GM10847 (cell line): ENCODE results near the gene LOXHD1.

Experiments
- POLR2A ChIP-seq: IDR thresholded peaks from 2 replicates; pipeline ENCODE4 v1.6.1; 2011; ENCODE audit not compliant: insufficient read length; ENCODE audit errors: extremely low read depth

Gene LOXHD1, protein sequence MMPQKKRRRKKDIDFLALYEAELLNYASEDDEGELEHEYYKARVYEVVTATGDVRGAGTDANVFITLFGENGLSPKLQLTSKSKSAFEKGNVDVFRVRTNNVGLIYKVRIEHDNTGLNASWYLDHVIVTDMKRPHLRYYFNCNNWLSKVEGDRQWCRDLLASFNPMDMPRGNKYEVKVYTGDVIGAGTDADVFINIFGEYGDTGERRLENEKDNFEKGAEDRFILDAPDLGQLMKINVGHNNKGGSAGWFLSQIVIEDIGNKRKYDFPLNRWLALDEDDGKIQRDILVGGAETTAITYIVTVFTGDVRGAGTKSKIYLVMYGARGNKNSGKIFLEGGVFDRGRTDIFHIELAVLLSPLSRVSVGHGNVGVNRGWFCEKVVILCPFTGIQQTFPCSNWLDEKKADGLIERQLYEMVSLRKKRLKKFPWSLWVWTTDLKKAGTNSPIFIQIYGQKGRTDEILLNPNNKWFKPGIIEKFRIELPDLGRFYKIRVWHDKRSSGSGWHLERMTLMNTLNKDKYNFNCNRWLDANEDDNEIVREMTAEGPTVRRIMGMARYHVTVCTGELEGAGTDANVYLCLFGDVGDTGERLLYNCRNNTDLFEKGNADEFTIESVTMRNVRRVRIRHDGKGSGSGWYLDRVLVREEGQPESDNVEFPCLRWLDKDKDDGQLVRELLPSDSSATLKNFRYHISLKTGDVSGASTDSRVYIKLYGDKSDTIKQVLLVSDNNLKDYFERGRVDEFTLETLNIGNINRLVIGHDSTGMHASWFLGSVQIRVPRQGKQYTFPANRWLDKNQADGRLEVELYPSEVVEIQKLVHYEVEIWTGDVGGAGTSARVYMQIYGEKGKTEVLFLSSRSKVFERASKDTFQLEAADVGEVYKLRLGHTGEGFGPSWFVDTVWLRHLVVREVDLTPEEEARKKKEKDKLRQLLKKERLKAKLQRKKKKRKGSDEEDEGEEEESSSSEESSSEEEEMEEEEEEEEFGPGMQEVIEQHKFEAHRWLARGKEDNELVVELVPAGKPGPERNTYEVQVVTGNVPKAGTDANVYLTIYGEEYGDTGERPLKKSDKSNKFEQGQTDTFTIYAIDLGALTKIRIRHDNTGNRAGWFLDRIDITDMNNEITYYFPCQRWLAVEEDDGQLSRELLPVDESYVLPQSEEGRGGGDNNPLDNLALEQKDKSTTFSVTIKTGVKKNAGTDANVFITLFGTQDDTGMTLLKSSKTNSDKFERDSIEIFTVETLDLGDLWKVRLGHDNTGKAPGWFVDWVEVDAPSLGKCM (N-terminal part only)

DNA sequence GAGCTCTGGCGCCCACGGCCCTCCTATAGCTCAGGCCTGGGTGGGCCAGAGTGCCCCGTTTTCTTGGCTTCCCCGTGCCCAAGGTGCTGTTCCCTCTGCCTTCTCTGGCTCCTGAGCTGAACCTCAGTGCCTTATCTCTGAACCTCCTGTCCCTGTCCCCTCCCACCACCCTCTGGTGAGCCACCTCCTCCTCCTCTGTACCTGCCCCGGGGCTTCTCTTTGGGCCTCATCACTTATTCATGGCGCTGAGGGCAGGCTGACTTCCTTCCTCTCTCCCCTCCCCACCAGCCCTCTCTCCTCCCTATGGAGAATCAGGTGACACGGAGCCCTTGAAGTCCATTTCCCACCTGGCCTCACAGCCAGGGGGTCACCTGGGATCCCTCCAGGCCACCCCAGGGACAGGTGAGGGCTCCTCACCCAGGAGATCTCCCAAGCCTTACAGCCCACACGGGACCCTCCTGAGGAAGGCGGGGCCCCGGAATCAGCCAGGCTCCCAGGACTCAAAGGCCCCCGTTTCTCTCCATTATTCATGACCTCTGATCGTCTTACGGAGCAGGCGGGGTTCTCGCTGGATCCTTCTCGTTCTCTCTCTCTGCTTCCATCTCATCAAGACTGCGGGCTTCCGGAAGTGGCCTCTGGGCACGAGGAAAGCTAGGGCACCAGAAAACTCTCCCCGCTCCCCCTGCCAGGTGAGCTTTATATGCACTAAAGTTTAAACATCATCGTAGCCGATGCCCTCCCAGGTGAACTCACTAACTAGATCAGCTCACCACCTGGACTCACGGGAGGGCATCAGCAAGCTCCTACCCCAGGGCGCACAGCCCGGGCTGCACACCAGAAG is at the start of gene LOXHD1:
TSS of gene LOXHD1 (minus strand) at position 106 of the 841 bp plus-strand sequence. CDS start 187 bp downstream, outside the sequence.
- TF ChIP-seq POLR2A: no peak

DNA sequence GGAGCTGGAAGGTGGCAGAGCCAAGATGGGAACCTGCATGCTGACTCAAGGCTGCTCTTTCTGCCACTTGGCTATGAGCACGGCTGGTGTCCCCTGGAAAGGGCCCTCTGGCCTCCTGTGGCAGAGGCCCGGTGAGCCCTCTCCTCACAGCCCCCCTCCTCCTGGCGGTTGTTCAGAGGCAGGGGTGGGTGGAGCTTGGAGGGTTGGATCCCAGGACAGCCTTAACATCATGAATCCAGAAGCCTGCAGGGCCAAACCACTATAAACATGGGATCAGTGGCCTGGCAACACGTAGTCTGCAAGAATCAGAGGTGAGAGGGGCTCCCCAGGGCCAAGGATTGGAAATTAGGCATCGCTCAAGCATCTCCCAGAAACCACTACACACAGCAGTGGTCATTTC is 48.5 kb upstream of the LOXHD1 start:
- no peak for TF ChIP-seq POLR2A

DNA sequence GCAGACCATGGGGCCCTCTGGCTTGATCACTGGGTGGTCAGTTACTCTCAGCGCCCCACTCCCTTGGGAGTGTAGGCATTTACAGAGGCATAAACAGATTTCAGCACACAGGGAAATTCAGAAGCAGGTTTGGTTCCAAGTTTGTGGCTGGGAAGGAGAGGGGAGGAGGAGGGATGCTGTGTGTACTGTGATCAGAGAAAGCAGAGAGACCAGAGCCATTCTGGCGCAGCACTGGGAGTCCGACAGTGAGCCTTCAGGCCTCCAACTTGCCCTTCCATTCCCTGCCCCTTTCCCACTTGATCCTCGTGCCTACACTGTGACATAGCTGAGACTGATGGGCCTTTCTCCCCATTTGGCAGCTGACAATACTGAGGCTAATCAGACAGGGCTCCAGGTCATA is 47.8 kb upstream of the LOXHD1 start:
- no peak for TF ChIP-seq POLR2A

- TF ChIP-seq POLR2A: no peak
These were observed 47.2 kb upstream of the LOXHD1 start for GRCh38 chr18:46704189-46704588.

- no peak for TF ChIP-seq POLR2A
These were observed 45.5 kb upstream of the LOXHD1 start for GRCh38 chr18:46702471-46702870.

DNA sequence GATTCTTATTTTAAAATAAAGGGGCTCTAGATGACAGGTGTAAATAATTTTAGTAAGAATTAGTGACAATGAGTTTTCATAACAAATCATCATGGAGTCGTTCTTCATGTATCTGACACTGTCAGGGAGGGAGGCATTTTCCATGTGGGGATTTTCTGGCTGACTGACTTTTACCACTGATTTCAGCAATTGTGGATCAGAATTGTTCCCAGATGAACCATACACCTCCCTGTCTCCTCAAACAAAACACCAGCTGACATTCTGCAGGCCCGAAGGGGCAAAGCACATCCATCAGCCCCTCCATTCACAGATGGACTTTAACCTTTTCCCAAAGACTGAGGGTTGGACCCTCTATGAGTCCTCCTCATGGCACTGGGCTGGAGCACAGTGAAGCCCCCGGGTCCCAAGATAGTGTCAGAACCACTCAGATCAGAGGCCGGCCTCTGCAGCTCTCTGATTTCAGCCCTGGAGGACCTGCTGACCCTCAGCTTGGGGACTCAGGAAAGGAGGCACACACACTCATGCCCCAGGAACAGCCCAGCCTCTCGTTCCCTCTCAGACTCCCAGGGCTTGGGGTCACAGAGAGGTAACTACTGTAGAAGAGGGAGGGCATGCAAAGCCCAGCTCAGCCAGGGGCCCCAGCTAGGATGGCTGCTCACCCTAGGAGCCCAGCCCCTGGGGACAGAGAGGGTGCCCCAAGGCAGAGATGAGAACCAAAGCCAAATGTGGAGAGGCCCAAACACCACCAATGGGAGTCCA is 43.2 kb upstream of the LOXHD1 start:
- no peak for TF ChIP-seq POLR2A

- no peak for TF ChIP-seq POLR2A
These were observed 39.7 kb upstream of the LOXHD1 start for GRCh38 chr18:46696702-46697101.

DNA sequence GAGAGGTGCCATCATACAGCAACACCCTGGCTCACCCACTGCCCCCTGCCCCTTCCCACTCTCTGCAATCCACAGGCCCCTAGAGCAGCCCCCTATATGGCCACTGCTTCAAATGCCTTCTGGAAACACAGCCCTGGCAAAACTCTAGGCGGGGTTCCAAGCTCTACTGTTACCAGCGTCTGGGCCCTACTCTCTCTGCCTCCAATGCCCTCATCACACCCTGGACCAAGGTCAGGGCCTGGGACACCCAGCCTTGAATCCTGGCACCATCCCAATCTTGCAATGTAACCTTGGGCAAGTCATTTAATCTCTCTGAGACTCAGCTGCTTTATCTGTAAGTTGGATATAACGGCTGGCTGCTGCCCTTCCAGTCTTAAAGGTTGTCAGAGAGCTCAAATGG is 39.2 kb upstream of the LOXHD1 start:
- no peak for TF ChIP-seq POLR2A

DNA sequence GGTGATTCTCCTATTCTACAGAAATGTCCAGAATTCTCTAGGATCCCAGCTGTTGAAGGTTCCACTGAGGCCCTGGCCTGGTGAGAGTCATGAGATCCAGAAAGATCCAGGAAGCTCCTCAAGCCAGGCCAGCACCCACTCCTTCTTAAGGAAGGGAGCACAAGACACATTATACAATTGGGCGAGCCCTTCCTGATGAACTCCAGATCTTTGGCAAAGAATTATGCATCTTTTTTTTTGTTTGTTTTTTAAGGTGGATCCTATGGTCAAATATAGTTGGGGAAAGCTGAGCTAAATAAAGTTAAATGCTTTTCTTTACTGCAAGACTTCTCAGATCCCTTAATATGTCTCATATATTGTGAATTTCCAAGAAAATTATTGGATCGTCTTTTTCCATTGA is 37.0 kb upstream of the LOXHD1 start:
- no peak for TF ChIP-seq POLR2A

- TF ChIP-seq POLR2A: no peak
These were observed 32.0 kb upstream of the LOXHD1 start for GRCh38 chr18:46688853-46689525.

DNA sequence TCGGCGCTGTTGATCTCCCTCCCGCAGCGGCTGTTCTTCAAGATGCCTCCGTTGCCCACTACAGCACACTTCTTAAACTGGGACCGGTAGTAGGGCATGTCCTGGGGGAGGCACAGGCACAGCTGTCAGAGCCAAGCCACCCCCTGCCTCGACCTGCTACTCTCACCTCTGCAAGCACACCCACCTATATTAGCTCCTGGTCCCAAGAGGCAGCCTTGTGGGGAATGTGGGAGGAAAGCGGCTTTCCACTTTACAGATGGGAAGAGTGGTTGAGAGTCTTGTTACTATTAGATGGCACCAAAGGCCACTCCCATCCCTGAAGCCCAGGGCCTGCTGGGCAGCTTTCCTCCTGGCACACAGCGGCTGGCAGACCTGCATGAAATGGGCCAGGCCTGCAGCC is 29.2 kb upstream of the LOXHD1 start:
- TF ChIP-seq POLR2A: no peak

DNA sequence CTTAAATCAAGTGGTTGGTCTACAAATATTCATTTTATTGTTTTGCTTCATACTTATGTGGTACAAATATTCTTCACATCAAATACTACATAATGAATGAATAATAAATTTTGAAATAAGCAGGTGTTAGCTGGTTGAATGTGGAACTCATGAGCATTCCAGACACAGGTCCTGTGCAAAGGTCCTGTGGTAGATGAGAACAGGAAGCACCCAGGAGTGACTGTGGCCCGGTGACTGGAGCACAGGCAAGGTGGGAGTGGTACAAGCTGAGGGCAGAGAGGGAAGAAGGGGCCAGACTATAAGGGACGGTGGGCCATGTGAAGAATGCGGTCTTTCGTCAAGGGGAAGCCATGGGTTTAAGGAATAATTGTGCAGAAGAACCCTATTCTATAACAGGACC is 26.2 kb upstream of the LOXHD1 start:
- no peak for TF ChIP-seq POLR2A
